Measurements from ENCODE around the gene SLC6A5.

Gene SLC6A5

GRCh38 chr11:20611445-20611844 is 12.0 kb downstream of the SLC6A5 start:
- Histone ChIP-seq H3K9me3 (ENCODE audit: insufficient read depth, low read length, severe bottlenecking) (no peaks in the 10 kb centered on the region), H4K20me1 (ENCODE audit: insufficient read depth, low read length) (no peaks in the 10 kb centered on the region), H3K27me3 (ENCODE audit: insufficient read depth, low read length, poor library complexity) (peaks cover under 1% of the 10 kb centered on the region), H3K4me2 (ENCODE audit: insufficient read depth, low read length) (no peak overlapping the region), H3K4me1 (ENCODE audit: insufficient read depth, low read length) (no peaks in the 10 kb centered on the region), H3K36me3 (ENCODE audit: insufficient read depth, low read length) (no peaks in the 10 kb centered on the region), H2AFZ (ENCODE audit: low read depth, low read length) (no peak overlapping the region), H3K4me3 (ENCODE audit: low read depth in 1 of 2, low read length in 2 of 2) (no peak overlapping the region), H3K27ac (ENCODE audit: low read length) (no peak overlapping the region), H3K9ac (ENCODE audit: low read depth, low read length) (no peak overlapping the region), H3K79me2 (ENCODE audit: insufficient read depth, low read length) (no peaks in the 10 kb centered on the region)
- DNase-seq (no peak), ATAC-seq (ENCODE audit: insufficient read depth, low read depth) (no peak)
- TF ChIP-seq CTCF (IDR thresholded peaks at IDR 0.05; ENCODE audit: borderline replicate concordance, extremely low read depth, low read length, poor library complexity, severe bottlenecking) = no peak

GRCh38 chr11:20611892-20612291 is 12.5 kb downstream of the SLC6A5 start:
- Histone ChIP-seq H3K79me2 (ENCODE audit: insufficient read depth, low read length) (no peaks in the 10 kb centered on the region), H3K4me3 (ENCODE audit: low read depth in 1 of 2, low read length in 2 of 2) (no peak overlapping the region), H2AFZ (ENCODE audit: low read depth, low read length) (no peak overlapping the region), H3K4me2 (ENCODE audit: insufficient read depth, low read length) (no peak overlapping the region), H3K27me3 (ENCODE audit: insufficient read depth, low read length, poor library complexity) (peaks cover 2% of the 10 kb centered on the region), H3K36me3 (ENCODE audit: insufficient read depth, low read length) (no peaks in the 10 kb centered on the region), H3K9ac (ENCODE audit: low read depth, low read length) (no peak overlapping the region), H4K20me1 (ENCODE audit: insufficient read depth, low read length) (no peaks in the 10 kb centered on the region), H3K9me3 (ENCODE audit: insufficient read depth, low read length, severe bottlenecking) (no peaks in the 10 kb centered on the region), H3K27ac (ENCODE audit: low read length) (no peak overlapping the region), H3K4me1 (ENCODE audit: insufficient read depth, low read length) (no peaks in the 10 kb centered on the region)
- ATAC-seq (ENCODE audit: insufficient read depth, low read depth) (no peak), DNase-seq (no peak)
- TF ChIP-seq EZH2 (IDR thresholded peaks at IDR 0.05; ENCODE audit: borderline replicate concordance, low read depth, low read length, severe bottlenecking) (no peak), CTCF (IDR thresholded peaks at IDR 0.05; ENCODE audit: borderline replicate concordance, extremely low read depth, low read length, poor library complexity, severe bottlenecking) (no peak)

- ATAC-seq (ENCODE audit: insufficient read depth, low read depth) (no peak), DNase-seq (no peak)
- no peaks in the 10 kb centered on the region for H4K20me1 ChIP-seq (ENCODE audit: insufficient read depth, low read length)
- TF ChIP-seq EZH2 (IDR thresholded peaks at IDR 0.05; ENCODE audit: borderline replicate concordance, low read depth, low read length, severe bottlenecking) = no peak
- no peak for TF ChIP-seq CTCF (IDR thresholded peaks at IDR 0.05; ENCODE audit: borderline replicate concordance, extremely low read depth, low read length, poor library complexity, severe bottlenecking)
- no peak overlapping the region for H3K9ac ChIP-seq (ENCODE audit: low read depth, low read length)
- H3K4me1 ChIP-seq (ENCODE audit: insufficient read depth, low read length) = no peaks in the 10 kb centered on the region
- peaks cover 2% of the 10 kb centered on the region for H3K27me3 ChIP-seq (ENCODE audit: insufficient read depth, low read length, poor library complexity)
- H3K27ac ChIP-seq (ENCODE audit: low read length) = no peak overlapping the region
- H3K79me2 ChIP-seq (ENCODE audit: insufficient read depth, low read length) = no peaks in the 10 kb centered on the region
- H3K4me2 ChIP-seq (ENCODE audit: insufficient read depth, low read length) = no peak overlapping the region
- H3K36me3 ChIP-seq (ENCODE audit: insufficient read depth, low read length) = no peaks in the 10 kb centered on the region
- H2AFZ ChIP-seq (ENCODE audit: low read depth, low read length) = no peak overlapping the region
- no peak overlapping the region for H3K4me3 ChIP-seq (ENCODE audit: low read depth in 1 of 2, low read length in 2 of 2)
- H3K9me3 ChIP-seq (ENCODE audit: insufficient read depth, low read length, severe bottlenecking) = no peaks in the 10 kb centered on the region
Observed at GRCh38 chr11:20612416-20612815, 13.0 kb downstream of the SLC6A5 start.

GRCh38 chr11:20616920-20617319 is 17.5 kb downstream of the SLC6A5 start:
- H3K4me2 ChIP-seq (ENCODE audit: insufficient read depth, low read length) = no peak overlapping the region
- no peaks in the 10 kb centered on the region for H3K36me3 ChIP-seq (ENCODE audit: insufficient read depth, low read length)
- H3K27me3 ChIP-seq (ENCODE audit: insufficient read depth, low read length, poor library complexity) = peaks cover 2% of the 10 kb centered on the region
- no peak for ATAC-seq (ENCODE audit: insufficient read depth, low read depth)
- no peak overlapping the region for H3K9ac ChIP-seq (ENCODE audit: low read depth, low read length)
- no peak overlapping the region for H2AFZ ChIP-seq (ENCODE audit: low read depth, low read length)
- H3K4me3 ChIP-seq (ENCODE audit: low read depth in 1 of 2, low read length in 2 of 2) = no peak overlapping the region
- H3K4me1 ChIP-seq (ENCODE audit: insufficient read depth, low read length) = no peaks in the 10 kb centered on the region
- no peak for DNase-seq
- H3K79me2 ChIP-seq (ENCODE audit: insufficient read depth, low read length) = no peaks in the 10 kb centered on the region
- no peaks in the 10 kb centered on the region for H4K20me1 ChIP-seq (ENCODE audit: insufficient read depth, low read length)
- H3K27ac ChIP-seq (ENCODE audit: low read length) = no peak overlapping the region
- no peak for TF ChIP-seq CTCF (IDR thresholded peaks at IDR 0.05; ENCODE audit: borderline replicate concordance, extremely low read depth, low read length, poor library complexity, severe bottlenecking)
- TF ChIP-seq EZH2 (IDR thresholded peaks at IDR 0.05; ENCODE audit: borderline replicate concordance, low read depth, low read length, severe bottlenecking) = no peak
- no peaks in the 10 kb centered on the region for H3K9me3 ChIP-seq (ENCODE audit: insufficient read depth, low read length, severe bottlenecking)
